Measurements from ENCODE around the gene PRDM15.

DNA sequence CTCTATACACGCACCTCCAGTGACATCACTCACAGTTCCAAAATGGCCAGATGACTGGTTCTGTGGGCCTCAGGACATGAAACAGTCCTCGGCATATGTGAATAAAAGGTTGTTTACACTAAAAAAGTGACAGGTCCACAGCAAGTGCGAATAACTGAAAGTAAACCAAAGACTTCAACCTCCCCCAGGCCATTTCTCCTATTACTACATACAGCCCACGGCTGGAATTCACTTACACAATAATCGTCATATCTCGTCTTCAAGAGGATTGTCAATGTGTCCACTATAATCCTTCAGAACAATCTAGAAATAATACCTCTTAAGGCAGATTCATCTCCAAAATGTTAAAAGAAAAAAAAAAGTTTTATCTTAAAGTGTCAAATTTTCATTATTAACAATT is 1.9 kb upstream of the PRDM15 start:
- TF ChIP-seq POLR2A (IDR thresholded peaks at IDR 0.05): no peak
- no peak for TF ChIP-seq CTCF (IDR thresholded peaks at IDR 0.05)

Measured in prostate gland (tissue), 2 donors.